HG03159 (cell line): ENCODE measurements around the gene DCAF8.

Experiments
- ATAC-seq: cut with Tn5 transposase; IDR thresholded peaks from one replicate; pipeline ENCODE4 v1.9.1; 2021; ENCODE audit warnings: mild to moderate bottlenecking, moderate library complexity; ENCODE audit not compliant: unreplicated experiment

The DCAF8 gene

DNA sequence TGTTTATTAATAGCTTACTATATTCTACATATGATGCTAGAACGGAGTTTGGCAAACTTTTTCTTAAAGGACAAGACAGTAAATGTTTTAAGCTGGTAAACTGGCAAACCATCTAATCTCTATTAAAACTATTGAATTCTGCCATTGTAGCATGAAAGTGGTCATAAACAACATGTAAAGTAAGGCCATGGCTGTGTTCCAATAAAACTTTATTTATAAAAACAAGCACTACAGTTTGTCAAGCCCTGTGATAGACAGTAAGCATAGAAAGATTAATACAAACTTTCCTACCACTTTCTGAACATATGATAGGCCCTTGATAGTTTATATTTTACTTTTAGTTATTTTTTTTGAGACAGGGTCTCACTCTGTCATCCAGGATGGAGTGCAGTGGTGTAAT lies 34.8 kb downstream of the DCAF8 start:
- no peak for ATAC-seq

DNA sequence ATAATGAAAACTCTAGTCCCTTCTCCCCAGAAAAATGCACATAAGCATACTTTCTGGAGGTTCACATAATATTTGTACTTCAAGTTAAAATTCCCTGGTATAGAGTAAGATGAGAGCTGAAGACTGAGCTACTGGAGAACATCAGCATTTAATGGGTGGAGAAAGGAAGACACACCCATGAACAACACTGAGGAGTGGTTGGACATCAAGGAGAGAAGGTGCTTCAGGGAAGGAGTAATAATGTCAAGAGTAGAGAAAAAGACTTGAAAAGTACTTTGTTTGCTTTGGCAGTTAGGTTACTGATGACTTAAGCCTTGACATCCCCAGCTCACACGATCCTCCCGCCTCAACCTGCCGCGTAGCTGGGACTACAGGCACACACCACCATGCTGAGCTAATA lies 35.3 kb downstream of the DCAF8 start:
- ATAC-seq, result no peak

DNA sequence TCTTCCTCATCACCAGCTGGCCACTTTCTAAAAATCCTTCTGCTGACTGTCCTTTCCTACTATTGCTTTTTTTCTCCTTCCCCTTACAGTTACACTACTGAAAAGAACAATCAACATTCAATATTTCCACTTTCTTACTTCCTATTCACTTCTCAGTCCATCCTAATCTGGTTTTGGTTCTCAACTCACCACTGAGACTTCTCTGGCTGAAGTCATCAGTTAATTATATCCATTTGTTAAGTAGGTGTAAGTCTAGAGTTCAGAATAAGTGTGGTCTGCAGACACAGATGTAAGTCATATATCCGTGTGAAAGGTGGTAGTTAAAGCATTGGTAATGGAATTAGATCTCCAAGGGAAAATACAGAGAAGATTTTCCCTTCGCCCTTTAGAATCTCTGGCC lies 35.7 kb downstream of the DCAF8 start:
- no peak for ATAC-seq

DNA sequence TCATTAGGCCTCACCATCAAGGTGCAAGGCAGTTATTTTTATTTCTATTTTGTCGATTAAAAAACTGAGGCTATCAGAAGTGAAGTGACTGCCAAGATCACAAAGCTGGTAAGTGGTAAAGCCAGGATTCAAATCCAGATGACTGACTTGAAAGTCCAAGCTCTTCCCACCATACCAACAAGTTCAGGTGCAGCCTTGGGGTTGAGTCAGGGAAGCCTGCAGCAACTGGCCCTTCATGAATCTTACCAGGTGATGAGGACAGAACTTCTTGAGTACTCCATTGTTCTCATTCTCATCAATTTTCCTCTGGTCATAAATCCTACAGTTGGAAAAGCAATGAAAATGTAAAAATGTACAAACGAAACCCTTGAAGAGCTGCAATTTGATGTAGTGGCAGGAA lies 37.0 kb downstream of the DCAF8 start:
- no peak for ATAC-seq

DNA sequence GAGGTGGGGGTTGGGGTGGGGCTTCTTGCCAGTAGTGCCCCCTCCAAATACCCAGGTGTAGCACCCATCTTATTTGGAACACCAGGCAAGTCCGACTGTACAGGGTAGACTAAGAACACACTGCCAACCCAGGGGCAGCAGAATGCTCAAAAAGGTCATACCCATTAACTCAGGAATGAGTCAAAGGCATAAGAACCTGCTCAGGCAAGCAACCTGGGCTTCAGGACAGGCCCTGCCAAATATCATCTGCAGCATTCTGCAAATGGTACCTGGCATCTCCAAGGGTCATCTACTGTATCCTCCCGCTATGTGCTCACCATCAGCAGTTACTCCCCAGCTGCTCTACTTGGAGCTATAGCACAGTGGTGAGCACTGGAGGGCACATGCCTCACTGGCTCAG lies 37.7 kb downstream of the DCAF8 start:
- no peak for ATAC-seq

DNA sequence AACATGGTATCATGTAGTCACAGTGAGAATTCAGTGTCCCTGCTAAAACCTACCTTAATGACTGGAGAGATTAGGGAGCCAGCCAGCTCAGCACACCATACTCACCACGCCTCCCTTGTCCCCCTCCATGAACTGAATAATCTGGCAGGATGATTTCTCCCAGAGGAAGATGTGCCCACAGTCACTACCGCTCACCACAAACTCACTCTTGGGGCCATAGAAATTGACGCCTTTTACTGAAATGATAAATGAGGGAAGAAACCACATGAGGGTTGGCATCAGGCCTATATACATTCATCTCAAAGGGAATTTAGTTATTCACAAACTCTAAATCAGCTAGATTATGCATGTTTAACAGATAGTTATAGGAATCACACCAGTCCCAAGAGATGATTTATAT lies 39.8 kb downstream of the DCAF8 start:
- no peak for ATAC-seq

DNA sequence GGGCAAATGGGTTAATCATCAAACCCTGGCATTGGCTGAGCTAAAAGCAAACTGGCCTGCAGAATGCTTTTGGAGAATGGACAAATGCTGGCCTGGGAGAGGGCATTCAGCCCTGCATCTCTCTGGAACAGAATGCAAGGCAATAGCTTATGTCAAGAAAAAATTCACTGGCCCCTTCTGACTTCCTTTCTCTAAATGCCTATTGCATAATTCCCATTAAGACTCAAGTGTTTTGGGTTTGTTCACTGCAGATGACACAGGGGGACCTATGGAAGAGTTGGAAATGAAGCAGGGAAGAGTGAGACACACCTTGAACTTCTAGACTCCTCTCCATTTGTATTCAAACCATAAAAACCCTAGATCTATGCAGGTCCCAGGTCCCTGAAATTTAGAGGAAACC lies 41.3 kb downstream of the DCAF8 start:
- ATAC-seq, result no peak

DNA sequence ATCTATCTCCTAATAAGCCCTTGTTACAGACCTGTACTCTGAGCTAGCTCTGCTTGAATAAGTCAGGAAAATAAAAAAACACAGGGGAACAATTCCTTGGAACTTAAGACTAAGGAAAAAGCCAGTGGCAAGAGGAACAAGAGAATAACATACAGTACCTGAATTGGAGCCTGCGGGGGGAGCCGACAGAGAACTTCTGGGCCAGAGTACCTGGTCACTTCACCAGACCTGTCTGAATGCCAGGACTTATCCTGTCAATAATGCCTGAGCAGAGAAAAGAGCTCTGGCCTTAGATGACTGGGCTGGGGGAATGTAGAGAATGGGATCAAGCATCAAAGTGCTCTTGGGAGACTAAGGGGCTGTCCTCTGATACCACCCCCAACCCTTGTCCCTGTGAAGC lies 42.0 kb downstream of the DCAF8 start:
- no peak for ATAC-seq

DNA sequence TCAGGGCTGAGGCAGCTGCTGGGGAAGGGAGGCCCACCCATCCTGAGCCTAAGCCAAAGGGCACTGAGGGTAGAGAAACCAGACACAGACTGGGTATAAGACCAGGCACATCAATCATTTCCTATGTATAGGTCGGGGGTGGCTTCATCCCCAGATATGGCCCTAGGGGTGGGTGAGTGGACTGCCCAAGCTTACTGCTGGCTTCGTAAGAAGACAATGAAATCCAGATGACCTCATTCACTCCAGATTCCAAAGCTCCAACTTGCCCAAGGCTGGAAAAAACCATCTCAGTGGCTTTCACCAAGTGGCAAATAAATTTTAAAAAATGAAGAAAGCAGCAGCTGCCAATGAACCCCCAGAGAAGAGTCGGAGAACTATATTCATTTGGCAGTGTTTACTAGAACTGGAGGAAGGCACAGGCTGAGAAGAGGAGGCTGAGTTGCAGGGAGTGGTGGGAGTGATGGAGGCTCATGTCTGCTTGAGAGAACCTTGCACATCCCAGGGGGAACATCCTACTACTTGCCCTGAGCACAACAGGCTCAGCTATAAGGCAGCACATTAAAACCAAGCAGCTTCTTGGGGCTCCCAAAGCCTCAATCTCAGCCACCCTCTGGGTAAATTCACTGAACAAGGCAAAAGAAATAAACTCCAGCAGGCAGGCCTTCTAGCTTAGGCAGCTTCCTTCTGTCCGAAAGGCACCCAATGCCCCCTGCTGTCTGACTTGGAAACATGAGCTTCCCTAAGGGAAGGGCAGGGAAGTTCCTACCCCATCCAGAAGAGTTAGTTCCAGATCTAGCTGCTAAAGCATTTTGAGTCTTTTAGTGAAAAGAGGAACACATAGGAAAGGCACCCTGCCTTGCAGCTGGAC lies 43.1 kb downstream of the DCAF8 start:
- ATAC-seq, result no peak

DNA sequence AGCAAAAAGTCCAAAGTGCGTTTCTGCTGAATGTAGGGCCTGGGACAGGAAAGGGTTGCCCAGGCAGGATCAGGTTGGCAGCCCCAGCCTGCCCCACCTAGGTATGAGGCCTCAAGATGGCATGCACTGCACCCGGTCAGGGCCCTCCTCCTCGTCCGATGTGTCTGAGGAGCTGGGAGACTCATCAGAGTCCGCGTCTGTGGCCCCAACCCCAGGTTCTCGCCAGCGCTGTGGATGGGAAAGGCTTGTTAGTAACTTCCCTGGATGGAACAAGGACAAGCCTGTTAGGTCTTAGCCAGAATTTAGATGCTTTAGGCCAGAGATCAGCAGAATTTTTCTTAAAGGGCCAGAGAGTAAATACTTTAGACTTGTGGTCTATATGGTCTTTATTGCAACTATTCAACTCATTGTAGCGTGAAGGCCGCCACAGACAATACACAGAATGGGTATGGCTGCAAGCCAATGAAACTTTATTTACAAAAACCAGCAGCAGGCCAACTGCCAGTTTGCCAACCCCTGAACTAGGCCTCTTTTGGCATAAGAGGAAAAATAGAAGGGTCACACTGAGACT lies 44.8 kb downstream of the DCAF8 start:
- no peak for ATAC-seq

DNA sequence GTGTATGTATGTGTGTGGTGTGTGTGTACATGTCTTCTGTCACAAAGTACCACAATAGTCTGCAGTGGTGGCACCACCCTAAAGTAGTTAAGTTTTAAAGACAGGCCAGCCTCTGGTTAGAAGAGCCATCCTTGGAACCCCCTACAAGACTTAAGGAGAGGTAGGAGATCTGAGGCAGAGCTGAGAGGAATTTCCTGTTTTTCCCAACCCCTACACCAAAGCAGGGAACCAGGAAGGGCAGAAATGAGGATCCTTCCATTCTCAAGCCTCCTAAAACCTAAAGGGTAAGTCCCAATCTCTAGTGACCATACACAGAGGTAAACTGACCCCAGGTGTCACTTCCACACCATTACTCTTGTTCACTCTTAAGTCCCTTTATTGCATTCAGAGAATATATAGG lies 46.0 kb downstream of the DCAF8 start:
- no peak for ATAC-seq

DNA sequence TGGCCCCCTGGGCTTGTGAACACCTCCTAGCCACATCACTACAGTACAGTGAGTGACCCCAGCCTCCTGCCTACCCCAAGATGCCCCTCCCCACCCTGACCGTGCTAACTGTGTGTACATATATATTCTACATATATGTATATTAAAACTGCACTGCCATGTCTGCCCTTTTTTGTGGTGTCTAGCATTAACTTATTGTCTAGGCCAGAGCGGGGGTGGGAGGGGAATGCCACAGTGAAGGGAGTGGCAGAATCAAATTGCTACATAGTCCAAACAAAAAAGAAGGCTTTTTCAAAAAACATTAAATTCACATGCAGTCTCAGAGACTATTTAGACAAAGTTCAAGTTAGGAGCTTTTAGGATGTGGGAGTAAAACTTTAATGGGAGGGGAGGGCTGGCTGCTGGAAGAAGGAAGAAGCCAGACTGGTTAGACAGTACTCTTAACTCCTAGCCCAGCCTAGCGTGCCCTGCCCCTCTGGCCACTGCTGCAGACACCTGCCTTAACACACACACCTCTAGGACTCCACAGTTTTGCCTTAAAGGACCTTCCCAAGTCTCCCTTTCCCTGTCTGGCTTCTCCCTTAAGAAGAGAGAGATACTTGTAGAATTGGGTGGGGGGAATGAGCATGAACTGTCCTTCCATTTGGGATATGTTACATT lies 47.7 kb downstream of the DCAF8 start:
- no peak for ATAC-seq

DNA sequence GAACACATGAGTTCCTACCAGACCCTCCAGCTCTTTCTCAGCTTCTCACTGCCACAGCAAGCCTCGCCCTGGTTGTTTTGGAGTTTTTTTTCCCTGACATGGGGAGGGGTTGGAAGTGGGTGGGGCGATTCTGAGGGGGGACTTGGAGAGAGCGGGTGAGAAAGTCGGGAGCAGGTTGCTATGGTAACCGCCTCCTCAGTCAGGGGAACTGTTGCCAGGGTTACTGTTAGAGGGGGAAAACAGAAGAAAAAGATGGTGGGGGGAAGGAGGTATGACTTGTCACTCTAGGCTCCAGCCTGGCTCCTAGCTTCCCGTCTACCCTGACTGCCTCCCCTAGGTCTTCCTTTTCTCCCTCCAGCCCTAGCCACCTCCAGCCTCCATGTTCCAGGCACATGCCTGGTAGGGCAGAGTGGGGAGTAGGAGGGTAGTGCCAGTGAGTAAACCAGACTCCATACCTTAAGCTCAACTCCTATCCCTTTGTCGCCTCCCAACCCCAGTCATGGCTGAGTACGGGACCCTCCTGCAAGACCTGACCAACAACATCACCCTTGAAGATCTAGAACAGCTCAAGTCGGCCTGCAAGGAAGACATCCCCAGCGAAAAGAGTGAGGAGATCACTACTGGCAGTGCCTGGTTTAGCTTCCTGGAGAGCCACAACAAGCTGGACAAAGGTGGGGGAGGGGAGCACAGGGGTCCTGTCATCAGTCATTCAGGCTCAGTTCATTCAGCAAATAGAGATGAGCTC lies 51.1 kb downstream of the DCAF8 start:
- no peak for ATAC-seq

DNA sequence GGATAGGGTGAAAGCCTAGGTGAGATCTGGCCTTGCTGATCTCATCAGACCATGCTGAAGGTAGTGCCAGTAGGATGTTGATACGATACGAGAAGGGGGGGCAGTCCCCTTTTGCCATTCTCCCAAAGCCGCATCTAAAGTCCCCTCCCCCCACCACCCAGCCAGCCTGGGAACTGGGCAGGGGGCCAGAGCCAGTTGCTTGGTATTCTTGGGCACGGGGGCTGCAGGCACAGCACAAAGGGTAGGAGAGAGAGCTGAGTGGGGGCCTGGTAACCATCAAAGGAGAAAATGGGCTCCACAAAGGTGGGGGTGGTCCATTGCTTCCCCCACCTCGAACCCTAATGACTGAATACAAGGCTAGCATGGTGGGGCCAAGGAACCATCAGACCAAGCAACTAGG lies 51.8 kb downstream of the DCAF8 start:
- no peak for ATAC-seq

DNA sequence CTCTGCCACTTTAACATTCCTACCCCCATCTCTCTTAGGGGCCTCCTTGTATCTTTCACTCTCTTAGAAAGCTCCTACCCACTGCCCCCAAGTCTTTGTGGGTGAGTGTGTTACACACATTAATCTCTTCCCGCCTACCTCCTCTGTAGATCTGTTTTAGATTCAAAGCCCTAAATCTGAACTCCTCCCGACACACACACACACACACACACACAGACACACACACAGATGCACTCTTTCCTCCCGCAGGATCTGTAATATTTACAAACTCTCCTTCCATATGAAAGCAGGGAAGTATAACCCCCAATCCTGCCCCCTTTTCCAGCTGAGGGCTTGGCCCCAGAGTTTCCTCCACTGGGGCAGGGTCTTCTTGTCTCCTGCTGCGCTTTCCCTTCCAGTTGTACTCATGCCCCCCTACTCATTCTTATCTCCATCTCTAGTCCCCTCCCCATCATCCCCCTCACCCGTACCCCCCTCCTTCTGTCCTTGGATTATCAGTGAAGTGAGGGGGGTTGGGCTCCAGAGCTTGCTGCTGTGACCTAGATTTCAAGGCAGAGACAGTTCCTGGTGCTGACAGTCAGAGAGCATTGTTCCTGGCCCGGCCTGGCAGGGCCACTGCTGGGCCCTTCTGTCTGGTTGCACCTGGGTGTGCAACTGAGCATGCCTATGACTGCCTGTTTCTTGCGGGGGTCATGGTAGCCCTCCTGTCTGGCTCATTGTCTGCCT lies 52.9 kb downstream of the DCAF8 start:
- ATAC-seq, result no peak

DNA sequence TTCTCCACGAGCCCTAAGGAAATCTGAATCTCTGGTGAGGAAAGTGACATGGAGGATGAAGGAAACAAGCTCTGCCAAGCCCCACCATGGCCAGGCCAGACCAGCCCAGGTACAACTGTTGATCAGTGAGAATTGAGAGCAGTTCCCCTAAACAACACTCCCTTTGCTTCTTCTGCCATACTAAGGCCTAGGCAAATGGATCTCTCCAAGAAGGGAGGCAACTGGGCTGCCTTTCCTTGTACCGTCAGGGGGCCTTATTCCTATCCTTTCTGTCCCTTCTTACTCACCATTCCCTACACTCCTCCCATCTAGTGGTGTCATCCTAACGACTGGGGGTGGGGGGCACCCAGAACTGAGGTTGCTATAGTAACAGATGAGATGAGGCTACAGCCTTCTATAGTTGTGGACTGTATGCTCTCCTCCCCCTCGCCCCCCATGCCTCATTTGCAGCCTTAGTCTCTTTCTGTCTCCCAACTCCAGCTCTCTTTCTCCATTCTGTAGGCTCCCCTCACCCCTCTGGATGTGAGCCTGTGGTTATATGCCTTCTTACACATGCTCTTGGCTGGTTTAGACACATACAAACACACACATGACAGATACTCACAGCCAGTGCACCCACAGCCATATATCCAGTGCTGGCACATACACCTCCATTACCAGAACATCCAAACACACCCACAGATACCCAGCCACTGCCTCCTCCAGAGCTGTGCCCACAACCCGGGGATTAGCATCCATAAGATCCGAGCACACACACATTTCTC lies 53.6 kb downstream of the DCAF8 start:
- ATAC-seq, result no peak

DNA sequence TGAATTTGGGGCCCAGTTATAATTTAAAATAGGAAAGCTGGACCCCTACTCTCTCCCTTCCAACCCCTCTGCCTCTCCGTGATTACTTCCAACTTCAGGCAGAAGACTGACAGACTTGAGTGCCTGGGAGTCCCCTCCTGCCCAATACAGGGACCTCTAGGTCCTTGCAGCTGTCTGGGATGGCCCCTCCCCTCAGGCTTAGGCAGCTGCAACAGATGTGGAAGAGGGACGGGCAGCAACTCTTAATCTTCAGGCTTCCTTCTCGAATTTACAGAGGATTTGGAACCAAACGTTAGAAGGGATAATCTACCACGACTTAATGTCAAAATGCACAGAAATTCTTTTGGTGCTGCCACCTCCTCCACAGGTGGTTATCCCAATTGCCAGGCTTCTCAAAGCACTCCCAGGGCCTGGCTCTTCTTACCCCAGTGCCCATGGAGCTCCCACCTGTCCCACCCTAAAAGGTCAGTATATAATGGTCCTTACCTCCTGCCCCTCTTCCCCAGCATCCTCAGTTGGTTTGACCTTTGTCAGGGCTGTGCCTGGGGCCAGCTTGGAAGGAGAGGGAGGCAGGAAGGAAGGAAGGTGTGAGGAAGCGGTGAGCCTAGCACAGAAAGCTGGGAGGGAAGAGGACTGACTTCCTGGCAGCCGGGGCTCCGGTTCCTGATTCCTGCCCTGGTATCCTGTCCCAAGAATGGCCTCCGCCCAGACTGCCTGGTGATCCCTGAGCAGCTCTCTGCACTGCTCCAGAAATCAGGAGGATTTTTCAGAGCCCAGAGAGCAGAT lies 54.4 kb downstream of the DCAF8 start:
- no peak for ATAC-seq

DNA sequence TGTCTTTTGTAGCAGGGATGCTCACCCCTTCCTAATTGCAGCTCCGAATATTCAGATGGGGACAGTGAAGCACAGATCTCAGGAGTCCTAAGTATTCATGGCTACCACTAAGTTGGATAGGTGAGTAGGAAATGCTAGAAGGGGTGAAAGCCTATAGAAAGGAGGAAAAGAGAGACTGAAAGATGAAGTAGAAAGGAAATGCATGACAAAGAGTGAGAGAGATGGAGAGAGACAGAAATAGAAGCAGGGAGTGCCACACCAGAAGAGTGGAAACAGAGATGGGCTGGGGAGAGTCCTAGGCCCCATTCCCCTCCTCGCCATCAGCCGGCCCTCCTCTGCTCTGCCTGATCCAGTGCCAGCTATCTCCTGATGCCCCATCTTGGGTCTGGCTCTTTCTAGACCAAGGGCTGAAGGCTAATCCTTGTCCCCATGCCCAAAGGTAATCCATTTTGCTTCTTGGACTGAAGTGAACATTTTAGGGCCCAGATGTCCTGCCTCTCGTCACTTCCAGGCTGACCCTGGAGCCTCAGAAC lies 55.2 kb downstream of the DCAF8 start:
- ATAC-seq, result no peak
